BJ (cell line): ENCODE results near the gene ADA. TPM values are rescaled to one million over a fixed set of nuclear protein-coding genes. Genes with fewer than 3 reads are reported as not detected.
A peak's percentile ranks its signal among the peaks of the same experiment; 100 is the strongest.

Experiments used
- CTCF ChIA-PET: fragments of 350-600 bp; formaldehyde crosslinking; extraction: SDS; loops from one replicate; lab custom pipeline; 2021; ENCODE audit warnings: antibody characterized with exemption, inconsistent platforms; lab: Yijun Ruan, JAX
- POLR2A ChIA-PET: fragments of 300-600 bp; sonication (Branson Sonifier 250); formaldehyde crosslinking; extraction: SDS; loops from one replicate; lab custom pipeline; 2021; ENCODE audit warnings: antibody characterized with exemption; lab: Charles Lee
- DNase-seq: peaks from one replicate; pipeline ENCODE4 v3.0.0-alpha.2; 2011; ENCODE audit warnings: low read depth
- H3K27me3 ChIP-seq: 2 replicates; pipeline ENCODE4 v1.6.0; 2011; ENCODE audit warnings: low read length; ENCODE audit not compliant: control insufficient read depth, insufficient read depth
- H3K36me3 ChIP-seq: 2 replicates; pipeline ENCODE4 v1.5.1; 2011; ENCODE audit warnings: low read length; ENCODE audit not compliant: control insufficient read depth, insufficient read depth
- H3K4me3 ChIP-seq: 2 replicates; pipeline ENCODE4 v1.5.1; 2011; ENCODE audit warnings: low read depth, mild to moderate bottlenecking, control low read depth, low read length
- polyA plus RNA-seq: library from polyadenylated mRNA; depleted of rRNA; stranded (reverse); fragments of >200 nt; gene quantifications from 2 replicates; pipeline ENCODE4 v1.2.3, GENCODE V29; 2011
- TF ChIP-seq, protein P1 (sequence below): IDR thresholded peaks from 2 replicates; pipeline ENCODE4 v1.5.1; 2011; ENCODE audit warnings: low read depth, mild to moderate bottlenecking, control low read depth, inconsistent platforms, low read length, moderate library complexity; ENCODE audit not compliant: insufficient read depth

The ADA gene
- polyA plus RNA-seq, 1 experiment, result 24.7 TPM

DNA sequence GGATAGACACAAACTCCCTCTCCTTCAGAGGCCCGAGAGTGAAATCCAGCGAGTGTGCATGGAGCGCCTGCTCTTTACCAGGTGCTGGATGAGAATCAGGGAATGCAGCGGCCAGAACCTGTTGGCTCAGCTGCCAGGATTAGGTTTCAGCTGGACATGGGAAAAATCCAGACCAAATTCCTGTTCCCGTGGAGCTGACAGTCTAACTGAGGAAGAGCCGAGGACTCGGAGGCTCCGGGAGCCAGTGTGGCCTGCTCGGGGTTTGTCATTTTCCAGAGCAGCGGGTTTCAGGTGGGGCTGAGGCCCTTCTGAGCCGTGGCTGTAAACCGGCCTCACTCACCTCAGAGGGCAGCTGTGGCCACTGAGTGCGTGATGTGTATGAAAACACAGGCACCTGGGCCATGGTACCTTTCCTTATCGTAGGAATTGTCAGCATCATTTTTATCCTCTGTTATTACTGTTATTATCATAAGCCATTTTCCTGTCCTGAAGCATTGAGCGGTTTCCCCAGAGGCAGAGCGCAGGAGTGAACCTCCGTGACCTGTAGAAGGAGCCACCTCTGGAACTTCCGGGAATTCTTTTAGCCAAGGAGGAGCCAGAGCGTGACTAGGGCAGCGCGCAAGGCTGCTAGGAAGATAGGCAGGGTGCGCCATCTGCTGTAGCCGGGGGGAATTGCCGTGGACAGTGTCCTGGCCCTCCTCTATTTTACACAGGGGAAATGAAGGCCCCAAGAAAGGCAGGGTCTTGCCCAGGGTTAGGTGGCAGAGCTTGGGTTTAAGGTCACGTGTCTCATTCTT lies 41.8 kb downstream of the ADA start:
- CTCF ChIA-PET, result interaction anchor here (0.6 to 3.9 kb wide), 43 partner anchors 9 to 395 kb away, joined by 3 to 21 read pairs (median 5); partner anchors contain the start of genes PKIG, SERINC3 and TTPAL

DNA sequence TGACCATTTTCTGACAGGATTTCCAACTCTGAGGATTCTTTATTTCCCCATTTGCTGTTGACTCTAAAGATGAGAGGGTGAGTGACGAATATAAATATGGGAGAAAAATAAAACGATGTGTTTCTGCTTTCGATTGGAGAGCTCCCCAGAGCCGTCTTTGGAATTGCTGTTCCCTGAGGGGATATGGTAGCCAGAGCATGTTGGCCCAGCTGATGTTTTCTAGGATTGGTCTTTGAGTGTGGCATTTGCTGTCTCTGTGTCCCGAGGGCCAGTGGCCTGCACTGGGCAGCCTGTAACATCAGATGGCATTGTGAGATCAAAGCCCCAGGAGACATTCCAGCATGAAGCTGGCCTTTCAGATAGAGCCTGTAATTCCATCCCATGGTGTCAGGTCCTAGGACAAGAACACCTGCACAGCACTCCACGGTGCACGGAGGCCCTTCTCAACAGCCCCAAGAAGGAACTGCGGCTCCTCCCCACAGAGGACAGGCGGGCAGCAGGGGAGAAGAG lies 42.4 kb downstream of the ADA start:
- ChIA-PET POLR2A (interaction anchor here (1.1 kb wide), 1 partner anchor 132 kb away, joined by 3 read pairs; no protein-coding TSS in a partner anchor), CTCF (interaction anchor here (0.7 to 3.9 kb wide), 26 partner anchors 11 to 394 kb away, joined by 3 to 21 read pairs (median 6); partner anchors contain the start of genes PKIG, SERINC3 and TTPAL)
- no peak for DNase-seq
- Histone ChIP-seq H3K36me3 (peaks cover 7% of the 10 kb centered on the region), H3K27me3 (no peaks in the 10 kb centered on the region), H3K4me3 (no peak overlapping the region)
- TF ChIP-seq, protein P1, sequence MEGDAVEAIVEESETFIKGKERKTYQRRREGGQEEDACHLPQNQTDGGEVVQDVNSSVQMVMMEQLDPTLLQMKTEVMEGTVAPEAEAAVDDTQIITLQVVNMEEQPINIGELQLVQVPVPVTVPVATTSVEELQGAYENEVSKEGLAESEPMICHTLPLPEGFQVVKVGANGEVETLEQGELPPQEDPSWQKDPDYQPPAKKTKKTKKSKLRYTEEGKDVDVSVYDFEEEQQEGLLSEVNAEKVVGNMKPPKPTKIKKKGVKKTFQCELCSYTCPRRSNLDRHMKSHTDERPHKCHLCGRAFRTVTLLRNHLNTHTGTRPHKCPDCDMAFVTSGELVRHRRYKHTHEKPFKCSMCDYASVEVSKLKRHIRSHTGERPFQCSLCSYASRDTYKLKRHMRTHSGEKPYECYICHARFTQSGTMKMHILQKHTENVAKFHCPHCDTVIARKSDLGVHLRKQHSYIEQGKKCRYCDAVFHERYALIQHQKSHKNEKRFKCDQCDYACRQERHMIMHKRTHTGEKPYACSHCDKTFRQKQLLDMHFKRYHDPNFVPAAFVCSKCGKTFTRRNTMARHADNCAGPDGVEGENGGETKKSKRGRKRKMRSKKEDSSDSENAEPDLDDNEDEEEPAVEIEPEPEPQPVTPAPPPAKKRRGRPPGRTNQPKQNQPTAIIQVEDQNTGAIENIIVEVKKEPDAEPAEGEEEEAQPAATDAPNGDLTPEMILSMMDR, result no peak

More for the DNA sequence above, 41.8 kb downstream of the ADA start:
- peak; percentile 26 for DNase-seq
- TF ChIP-seq, protein P1, result peak; percentile 99
- POLR2A ChIA-PET, result interaction anchor here (1.1 kb wide), 1 partner anchor 133 kb away, joined by 3 read pairs; no protein-coding TSS in a partner anchor
- Histone ChIP-seq H3K36me3 (peaks cover 11% of the 10 kb centered on the region), H3K27me3 (no peaks in the 10 kb centered on the region), H3K4me3 (no peak overlapping the region)

DNA sequence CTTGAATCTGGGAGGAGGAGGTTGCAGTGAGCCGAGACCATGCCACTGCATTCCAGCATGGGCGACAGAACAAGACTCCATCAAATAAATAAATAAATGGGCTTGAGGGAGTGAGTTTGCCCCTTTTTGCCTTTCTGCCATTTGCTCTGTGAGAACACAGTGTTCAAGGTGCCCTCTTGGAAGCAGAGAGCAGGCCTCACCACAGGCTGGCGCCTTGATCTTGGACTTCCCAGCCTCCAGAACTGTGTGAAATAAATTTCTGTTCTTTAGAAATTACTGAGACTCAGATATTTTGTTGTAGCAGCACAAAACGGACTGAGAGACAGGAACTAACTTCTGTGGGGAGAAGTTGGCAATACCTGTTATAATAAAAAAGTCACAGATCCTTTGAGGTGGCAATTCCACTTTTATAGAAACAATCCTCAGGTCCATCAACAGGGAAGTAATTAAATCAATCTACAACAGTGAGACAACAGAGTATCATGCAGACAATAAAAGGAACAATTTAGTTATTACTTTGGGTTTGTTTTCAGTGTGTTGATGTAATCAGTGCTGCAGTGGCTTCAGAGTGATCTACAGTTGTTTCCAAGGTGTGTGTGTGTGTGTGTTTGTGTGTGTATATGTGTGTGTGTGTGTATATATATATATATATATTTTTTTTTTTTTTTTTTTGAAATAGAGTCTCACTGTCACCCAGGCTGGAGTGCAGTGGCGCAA lies 44.6 kb downstream of the ADA start:
- no peak overlapping the region for H3K4me3 ChIP-seq
- DNase-seq, result no peak
- TF ChIP-seq, protein P1, result no peak
- CTCF ChIA-PET, result interaction anchor here (3.9 kb wide), 1 partner anchor 24 kb away, joined by 17 read pairs; the partner anchor contains the start of gene PKIG
- H3K27me3 ChIP-seq, result no peaks in the 10 kb centered on the region
- no peaks in the 10 kb centered on the region for H3K36me3 ChIP-seq
- POLR2A ChIA-PET, result interaction anchor here (0.7 kb wide), 1 partner anchor 105 kb away, joined by 3 read pairs; no protein-coding TSS in a partner anchor

DNA sequence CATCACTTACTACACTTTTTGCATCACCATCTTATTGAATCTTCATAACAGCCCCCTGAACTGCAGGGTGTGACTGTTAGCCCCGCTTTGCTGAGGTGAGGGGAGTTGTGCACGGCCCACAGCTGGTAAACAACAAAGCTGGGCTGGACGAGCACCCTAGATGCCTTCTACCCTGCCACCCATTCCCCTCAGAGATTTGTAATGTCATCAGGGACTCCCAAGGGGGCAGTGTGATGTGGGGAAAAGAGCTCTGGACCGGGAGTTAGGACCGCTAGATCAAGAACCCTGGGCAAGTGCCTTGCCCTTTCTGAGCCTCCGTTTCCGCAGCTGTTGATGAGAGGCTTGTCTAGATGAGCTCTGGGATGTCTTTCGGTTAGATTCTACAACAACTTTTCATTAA lies 48.2 kb downstream of the ADA start:
- ChIA-PET POLR2A (no interaction called here), CTCF (interaction anchor here (1.0 to 1.7 kb wide), 4 partner anchors 20 to 61 kb away, joined by 3 to 8 read pairs (median 4); partner anchors contain the start of gene PKIG)
- Histone ChIP-seq H3K36me3 (no peaks in the 10 kb centered on the region), H3K4me3 (no peak overlapping the region), H3K27me3 (no peaks in the 10 kb centered on the region)
- DNase-seq, result no peak
- TF ChIP-seq, protein P1, result no peak
